Peyer's patch (tissue), 4 donors: ENCODE data around the gene CYSTM1. TPM values are rescaled to one million over a fixed set of nuclear protein-coding genes. Genes with fewer than 3 reads are reported as not detected.

Experiments
- DNase-seq, 3 donors: peaks; one replicate each; pipeline ENCODE4 v3.0.0-alpha.2; 2017 to 2019
- H3K27ac ChIP-seq, 4 donors: fragments of 200-600 bp; sonication (generic); one replicate each; pipeline ENCODE4 v1.5.1; 2016 to 2019
- H3K27me3 ChIP-seq, 2 donors: fragments of 200-600 bp; sonication (generic); one replicate each; pipeline ENCODE4 v1.5.1; 2019
- H3K36me3 ChIP-seq, 3 donors: fragments of 200-600 bp; sonication (generic); one replicate each; pipeline ENCODE4 v1.5.1; 2016 to 2019
- H3K4me1 ChIP-seq, 4 donors: fragments of 200-600 bp; sonication (generic); one replicate each; pipeline ENCODE4 v1.5.1; 2016 to 2019
- H3K4me3 ChIP-seq, 4 donors: fragments of 200-600 bp; sonication (generic); 1 replicate in 3 of 4; 2 replicates in 1 of 4; pipeline ENCODE4 v1.5.1; 2016 to 2019; ENCODE audit warnings: mild to moderate bottlenecking in 1 of 4
- H3K9me3 ChIP-seq, 4 donors: fragments of 200-600 bp; sonication (generic); one replicate each; pipeline ENCODE4 v1.5.1; 2016 to 2019; ENCODE audit warnings: mild to moderate bottlenecking in 1 of 4
- CTCF ChIP-seq, 6 experiments: fragments of 450-650 bp in 4 of 6; fragments of 200-600 bp in 2 of 6; sonication (generic) in 1 of 6; IDR thresholded peaks; one replicate each; pipeline ENCODE4 v1.5.1; 2017 to 2019; ENCODE audit warnings: antibody characterized with exemption in 6 of 6, mild to moderate bottlenecking in 3 of 6, moderate library complexity in 1 of 6
- POLR2A ChIP-seq, 2 donors: fragments of 450-650 bp; IDR thresholded peaks; one replicate each; pipeline ENCODE4 v1.5.1; 2017; ENCODE audit warnings: antibody characterized with exemption in 2 of 2, mild to moderate bottlenecking in 2 of 2, moderate library complexity in 2 of 2
- total RNA-seq, 4 donors: library from RNA; depleted of rRNA; stranded (reverse); fragments of >200 nt; gene quantifications; one replicate each; pipeline ENCODE4 v1.1.0, GENCODE V29; 2016

The CYSTM1 gene
- total RNA-seq, 4 donors from 2014 or later: 60.2 to 185 (median 140) TPM

- DNase-seq: no peak
- Histone ChIP-seq H3K4me1 (peaks cover 0 to 30% (median 3%) of the 10 kb centered on the region in 4 donors), H3K4me3 (no peak overlapping the region), H3K27ac (no peak overlapping the region), H3K36me3 (peaks cover 0 to 10% (median 0%) of the 10 kb centered on the region in 3 donors), H3K9me3 (no peaks in the 10 kb centered on the region), H3K27me3 (no peaks in the 10 kb centered on the region)
- TF ChIP-seq POLR2A (IDR thresholded peaks at IDR 0.05): no peak
- TF ChIP-seq CTCF (IDR thresholded peaks at IDR 0.05): no peak
Measured at GRCh38 chr5:140249536-140249935, 74.5 kb downstream of the CYSTM1 start.

- no peak for DNase-seq
- H3K4me3 ChIP-seq: no peak overlapping the region
- peak overlapping the region in 1 of 4 donors; percentile 9 for H3K27ac ChIP-seq
- H3K36me3 ChIP-seq: peaks cover 0 to 10% (median 0%) of the 10 kb centered on the region in 3 donors
- peaks cover 0 to 23% (median 3%) of the 10 kb centered on the region in 4 donors for H3K4me1 ChIP-seq
- no peaks in the 10 kb centered on the region for H3K9me3 ChIP-seq
- TF ChIP-seq CTCF (IDR thresholded peaks at IDR 0.05) (no peak), POLR2A (IDR thresholded peaks at IDR 0.05) (no peak)
- H3K27me3 ChIP-seq: no peaks in the 10 kb centered on the region
Measured at GRCh38 chr5:140250386-140250785, 75.4 kb downstream of the CYSTM1 start.

- H3K27ac ChIP-seq: no peak overlapping the region
- no peak for TF ChIP-seq POLR2A (IDR thresholded peaks at IDR 0.05)
- no peak for TF ChIP-seq CTCF (IDR thresholded peaks at IDR 0.05)
- H3K4me1 ChIP-seq: peaks cover 0 to 12% (median 3%) of the 10 kb centered on the region in 4 donors
- peak in 1 of 3 donors; percentile 34 for DNase-seq
- peaks cover 0 to 4% (median 0%) of the 10 kb centered on the region in 3 donors for H3K36me3 ChIP-seq
- H3K27me3 ChIP-seq: no peaks in the 10 kb centered on the region
- H3K4me3 ChIP-seq: no peak overlapping the region
- H3K9me3 ChIP-seq: no peaks in the 10 kb centered on the region
Measured at GRCh38 chr5:140251527-140251973, 76.6 kb downstream of the CYSTM1 start.

GRCh38 chr5:140252470-140253126 lies 77.6 kb downstream of the CYSTM1 start:
- Histone ChIP-seq H3K4me1 (peaks cover 0 to 11% (median 3%) of the 10 kb centered on the region in 4 donors), H3K36me3 (peaks cover 0 to 4% (median 0%) of the 10 kb centered on the region in 3 donors), H3K4me3 (no peak overlapping the region), H3K27me3 (no peaks in the 10 kb centered on the region), H3K27ac (no peak overlapping the region), H3K9me3 (no peaks in the 10 kb centered on the region)
- DNase-seq: no peak
- TF ChIP-seq CTCF (IDR thresholded peaks at IDR 0.05): no peak
- TF ChIP-seq POLR2A (IDR thresholded peaks at IDR 0.05): no peak

GRCh38 chr5:140253985-140254384 lies 79.0 kb downstream of the CYSTM1 start:
- H3K4me3 ChIP-seq: no peak overlapping the region
- H3K4me1 ChIP-seq: peaks cover 0 to 13% (median 3%) of the 10 kb centered on the region in 4 donors

More at GRCh38 chr5:140253985-140254384, 79.0 kb downstream of the CYSTM1 start:
- peaks cover 0 to 4% (median 0%) of the 10 kb centered on the region in 3 donors for H3K36me3 ChIP-seq
- no peaks in the 10 kb centered on the region for H3K9me3 ChIP-seq
- peak overlapping the region in 1 of 4 donors; percentile 21 for H3K27ac ChIP-seq
- H3K27me3 ChIP-seq: no peaks in the 10 kb centered on the region
- TF ChIP-seq CTCF (IDR thresholded peaks at IDR 0.05): no peak
- TF ChIP-seq POLR2A (IDR thresholded peaks at IDR 0.05): no peak
- DNase-seq: peak in 1 of 3 donors; percentile 63
